Measurements from ENCODE around the gene ABCD1.

ABCD1 gene

DNA sequence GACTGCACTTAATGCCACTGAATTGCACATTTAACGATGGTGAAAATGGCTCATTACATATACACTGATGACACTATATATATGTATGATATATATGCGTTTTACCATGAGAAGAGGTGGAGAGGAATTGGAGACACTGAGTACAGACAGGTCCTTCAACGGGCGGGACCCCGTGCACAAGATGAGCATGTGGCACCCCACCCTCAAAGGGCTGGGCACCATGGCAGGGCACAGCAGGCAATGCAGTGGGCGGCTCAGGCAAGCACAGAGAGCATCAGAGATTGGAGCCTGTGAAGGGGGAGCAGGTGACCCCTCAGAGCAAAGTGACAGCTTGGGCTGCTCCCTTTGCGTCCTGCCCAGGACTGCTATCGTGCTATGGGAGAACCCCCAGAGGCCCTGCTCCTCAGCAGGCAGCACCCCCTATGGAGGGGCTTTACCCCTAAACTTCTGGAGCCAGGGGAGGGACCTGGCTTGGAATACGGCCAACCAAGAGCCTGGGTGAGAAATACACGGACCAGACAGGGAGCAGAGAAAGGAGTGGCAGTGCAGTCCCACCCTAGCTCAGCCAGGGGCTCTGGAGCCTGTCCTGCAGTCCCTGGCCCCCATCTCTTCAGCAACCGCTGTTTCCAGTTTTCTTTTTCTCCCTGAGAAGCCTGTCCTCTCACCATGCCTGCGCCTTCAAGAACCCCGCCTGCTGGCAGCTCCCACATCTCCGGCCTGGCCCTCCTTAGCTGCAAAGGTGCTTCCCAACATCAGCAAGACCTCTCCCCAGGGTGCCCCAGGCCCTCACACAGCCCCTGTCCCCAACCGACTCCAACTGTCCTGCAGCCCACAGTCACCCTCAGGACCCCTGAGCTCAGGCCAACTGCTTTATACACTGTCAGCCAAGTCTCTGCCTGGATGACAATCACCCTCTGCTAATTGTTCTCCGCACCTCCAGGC is 26.5 kb upstream of the ABCD1 start:
- H3K27ac ChIP-seq = peak overlapping the region; percentile 90
- no peak for TF ChIP-seq ZFX (IDR thresholded peaks at IDR 0.05)
- TF ChIP-seq, protein P1, sequence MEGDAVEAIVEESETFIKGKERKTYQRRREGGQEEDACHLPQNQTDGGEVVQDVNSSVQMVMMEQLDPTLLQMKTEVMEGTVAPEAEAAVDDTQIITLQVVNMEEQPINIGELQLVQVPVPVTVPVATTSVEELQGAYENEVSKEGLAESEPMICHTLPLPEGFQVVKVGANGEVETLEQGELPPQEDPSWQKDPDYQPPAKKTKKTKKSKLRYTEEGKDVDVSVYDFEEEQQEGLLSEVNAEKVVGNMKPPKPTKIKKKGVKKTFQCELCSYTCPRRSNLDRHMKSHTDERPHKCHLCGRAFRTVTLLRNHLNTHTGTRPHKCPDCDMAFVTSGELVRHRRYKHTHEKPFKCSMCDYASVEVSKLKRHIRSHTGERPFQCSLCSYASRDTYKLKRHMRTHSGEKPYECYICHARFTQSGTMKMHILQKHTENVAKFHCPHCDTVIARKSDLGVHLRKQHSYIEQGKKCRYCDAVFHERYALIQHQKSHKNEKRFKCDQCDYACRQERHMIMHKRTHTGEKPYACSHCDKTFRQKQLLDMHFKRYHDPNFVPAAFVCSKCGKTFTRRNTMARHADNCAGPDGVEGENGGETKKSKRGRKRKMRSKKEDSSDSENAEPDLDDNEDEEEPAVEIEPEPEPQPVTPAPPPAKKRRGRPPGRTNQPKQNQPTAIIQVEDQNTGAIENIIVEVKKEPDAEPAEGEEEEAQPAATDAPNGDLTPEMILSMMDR (conservative IDR thresholded peaks at IDR 0.05) = no peak

DNA sequence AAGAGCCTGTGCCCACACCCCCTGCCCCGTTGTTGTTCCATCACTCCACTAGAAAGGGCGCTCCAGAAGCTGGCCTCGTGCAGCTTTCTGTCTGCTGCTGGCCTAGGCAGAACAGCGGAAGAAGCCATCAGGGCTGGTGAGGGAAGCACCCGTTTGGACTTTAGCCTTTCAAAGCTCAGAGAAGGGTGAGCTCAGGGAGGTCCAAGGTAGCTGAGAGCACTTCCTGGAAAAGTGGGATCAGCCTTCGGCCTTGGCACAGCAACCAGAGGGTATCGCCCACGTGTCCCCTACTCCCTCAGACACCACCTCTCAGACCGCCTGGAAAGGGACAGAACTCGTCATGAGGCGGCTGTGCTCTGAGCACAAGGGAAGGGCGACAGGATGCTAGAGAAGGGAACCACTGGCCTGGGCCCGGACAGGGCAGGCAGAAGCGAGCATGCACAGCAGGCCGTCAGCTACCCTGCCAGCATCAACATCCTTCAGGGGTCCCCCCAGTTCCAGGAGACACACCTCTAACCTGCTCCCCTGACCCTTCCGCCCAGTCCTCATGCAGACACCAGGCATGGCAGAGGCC is 25.4 kb upstream of the ABCD1 start:
- H3K27ac ChIP-seq = peak overlapping the region; percentile 90

DNA sequence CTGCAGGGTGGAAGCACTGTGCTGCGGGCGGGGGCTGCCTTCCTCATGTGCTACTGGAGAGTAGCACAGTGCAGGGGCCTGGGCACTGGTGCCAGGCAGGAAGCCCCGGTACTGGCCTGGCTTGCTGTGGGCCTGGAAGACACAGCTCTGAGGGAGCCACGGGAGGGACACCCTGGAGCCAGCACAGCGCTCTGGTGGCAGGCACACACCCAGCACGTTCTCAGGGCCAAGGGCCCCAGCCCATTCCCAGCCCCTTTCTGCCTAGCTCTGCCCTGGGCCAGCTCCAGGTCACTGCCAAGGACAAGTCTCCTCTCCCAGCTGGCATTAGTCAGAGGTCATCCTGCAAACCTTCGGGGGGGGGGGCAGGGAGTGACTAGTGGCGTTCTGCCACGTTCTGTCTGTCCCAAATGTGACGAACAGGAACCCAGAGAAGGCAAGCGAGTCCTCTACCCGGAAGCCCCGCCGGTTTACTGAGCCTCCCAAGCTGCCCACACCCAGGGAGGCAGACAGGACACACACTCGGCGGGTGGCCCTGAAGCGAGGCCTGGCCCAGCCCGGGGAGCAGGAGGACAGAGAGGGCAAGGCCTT is 24.8 kb upstream of the ABCD1 start:
- peak overlapping the region; percentile 90 for H3K27ac ChIP-seq

DNA sequence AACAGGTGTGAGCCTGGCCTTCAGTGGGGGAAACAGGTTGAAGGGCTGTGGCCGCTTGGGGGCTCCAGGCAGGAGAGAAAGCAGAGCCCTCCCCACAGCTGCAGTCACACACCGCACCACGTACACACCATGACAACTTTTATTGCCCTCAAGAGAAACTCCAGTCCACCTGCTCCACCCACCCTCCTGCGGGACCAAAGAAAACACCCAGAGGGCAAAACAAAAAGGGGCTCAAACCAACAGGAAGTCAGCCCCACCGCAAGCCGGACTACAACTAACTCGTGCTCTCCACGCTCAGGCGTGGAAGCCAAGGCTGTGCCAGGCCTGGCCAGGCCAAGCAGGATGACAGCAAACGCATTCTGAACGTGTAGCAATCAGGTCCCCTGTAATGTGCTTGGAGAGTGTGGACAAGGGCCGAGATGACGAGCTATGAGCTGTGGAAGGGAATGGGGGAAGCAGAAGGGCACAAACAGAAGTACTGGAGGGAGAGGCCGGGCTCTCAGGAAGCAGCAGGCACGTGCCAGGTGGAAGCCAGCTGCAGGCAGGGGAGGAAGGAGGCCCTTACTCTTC is 24.2 kb upstream of the ABCD1 start:
- TF ChIP-seq, protein P1 (conservative IDR thresholded peaks at IDR 0.05) = no peak
- no peak for TF ChIP-seq ZFX (IDR thresholded peaks at IDR 0.05)

DNA sequence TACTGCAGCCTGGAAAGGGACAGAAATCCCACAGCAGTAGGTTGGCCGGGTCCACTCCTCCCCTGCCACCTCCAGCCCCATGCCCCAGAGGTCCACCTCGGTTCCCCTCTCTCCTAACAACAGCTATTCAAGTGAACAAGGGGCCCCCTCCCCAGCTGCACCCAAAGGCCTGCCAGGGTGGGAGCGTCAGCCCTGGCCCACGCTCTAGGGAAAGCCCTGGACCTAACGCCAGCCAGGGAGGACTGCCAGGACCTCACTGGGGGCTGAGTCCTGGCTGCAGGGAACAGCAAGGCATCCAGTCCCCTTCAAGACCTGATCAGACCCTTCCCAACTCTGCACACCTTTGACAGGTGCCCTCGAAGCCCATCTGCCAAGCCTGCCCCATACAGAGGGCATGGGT is 23.7 kb upstream of the ABCD1 start:
- H3K27ac ChIP-seq = peak overlapping the region; percentile 90
- TF ChIP-seq ZFX (IDR thresholded peaks at IDR 0.05) = no peak
- TF ChIP-seq, protein P1 (conservative IDR thresholded peaks at IDR 0.05) = no peak

More for the DNA sequence above, 24.2 kb upstream of the ABCD1 start:
- H3K27ac ChIP-seq = peak overlapping the region; percentile 90

DNA sequence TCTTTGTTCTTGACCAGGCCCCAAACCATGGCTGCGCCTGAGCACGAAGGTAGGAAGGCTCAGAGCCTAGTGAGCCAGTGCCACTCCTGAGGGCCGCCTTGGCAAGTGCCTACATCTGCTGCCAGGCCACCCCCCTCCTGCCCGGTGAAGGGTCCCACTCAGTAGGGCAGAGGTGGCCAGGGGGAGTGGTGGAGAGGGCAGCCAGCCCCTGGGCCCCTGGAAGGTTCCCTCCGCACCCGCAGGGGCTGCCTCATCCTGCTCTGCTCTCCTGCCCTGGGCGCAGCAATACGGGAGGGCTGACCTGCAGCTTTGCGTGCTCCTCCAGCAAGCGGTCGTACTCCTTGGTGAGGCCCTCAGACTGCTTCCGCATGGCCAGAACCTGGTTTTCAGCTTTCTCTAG is 22.9 kb upstream of the ABCD1 start:
- peak overlapping the region; percentile 90 for H3K27ac ChIP-seq
- TF ChIP-seq, protein P1 (conservative IDR thresholded peaks at IDR 0.05) = no peak
- no peak for TF ChIP-seq ZFX (IDR thresholded peaks at IDR 0.05)

DNA sequence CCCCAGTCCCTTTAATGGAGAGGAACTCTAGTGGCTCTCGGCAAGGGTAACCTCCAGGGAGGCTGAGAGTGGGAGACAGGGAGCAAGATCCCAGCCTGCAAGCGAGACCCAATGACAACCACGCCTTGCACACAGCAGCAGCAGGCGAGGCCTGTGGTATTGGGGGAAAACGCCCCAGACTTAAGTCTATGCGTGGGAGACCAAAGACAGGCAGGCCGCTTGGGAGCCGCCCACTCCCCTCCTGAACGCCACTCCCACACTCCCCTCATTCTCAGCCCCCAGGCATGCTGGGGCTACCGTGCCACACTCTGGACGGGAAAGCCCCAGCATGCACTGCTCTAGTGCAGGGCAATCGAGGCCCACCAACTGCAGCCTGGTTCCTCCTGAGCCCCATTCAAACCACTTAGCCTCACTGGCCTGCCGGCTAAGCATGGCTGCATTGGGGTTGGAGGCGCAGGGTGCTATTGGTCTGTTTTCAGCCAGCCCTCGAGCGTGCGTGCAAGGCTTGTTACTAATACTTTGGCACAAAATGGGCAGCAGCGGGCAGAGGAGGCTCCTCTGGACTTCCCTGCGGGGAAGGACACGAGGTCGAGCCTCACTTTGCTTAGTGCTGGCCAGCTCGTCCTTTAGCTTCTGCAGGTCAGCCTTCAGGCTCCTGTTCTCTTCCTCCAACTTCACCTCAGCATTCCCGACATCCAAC is 22.2 kb upstream of the ABCD1 start:
- TF ChIP-seq ZFX (IDR thresholded peaks at IDR 0.05) = no peak
- TF ChIP-seq, protein P1 (conservative IDR thresholded peaks at IDR 0.05) = no peak

DNA sequence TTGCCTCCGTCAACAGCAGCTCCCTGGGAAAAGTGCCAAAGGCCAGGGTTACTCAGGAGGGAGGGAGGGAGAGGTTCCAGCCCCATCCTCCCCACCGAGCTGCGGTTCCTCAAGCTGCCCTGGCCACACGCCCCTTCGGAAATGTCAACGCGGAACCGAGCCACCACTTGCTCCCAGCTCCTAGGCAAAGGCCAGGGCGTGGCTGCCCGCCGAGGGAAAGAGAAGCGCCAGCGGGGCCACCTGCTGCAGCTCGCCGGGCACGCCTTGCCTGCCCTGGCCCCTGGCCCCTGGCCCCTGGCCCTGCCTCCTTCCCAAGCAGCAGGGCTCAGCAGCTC is 21.7 kb upstream of the ABCD1 start:
- peak overlapping the region; percentile 90 for H3K27ac ChIP-seq
- TF ChIP-seq, protein P1 (conservative IDR thresholded peaks at IDR 0.05) = no peak
- TF ChIP-seq ZFX (IDR thresholded peaks at IDR 0.05) = no peak

More for the DNA sequence above, 22.2 kb upstream of the ABCD1 start:
- H3K27ac ChIP-seq = peak overlapping the region; percentile 90
